ENCODE results near the gene HTRA2. TPM values are rescaled to one million over a fixed set of nuclear protein-coding genes. Genes with fewer than 3 reads are reported as not detected.

The HTRA2 gene
- total and polyA plus RNA-seq, 9 of the 15 experiments (the other 6 are each of a cell fraction or from before 2014, with no cell fraction given): 54.2 to 71.2 (median 65.8) TPM

GRCh38 chr2:74554820-74555531, 25.2 kb downstream of the HTRA2 start (continued):
- TF ChIP-seq SOX6 (IDR thresholded peaks at IDR 0.05) (0 out of 2 replicates have a peak, but pooled peaks have one; percentile 7), TRIM24 (IDR thresholded peaks at IDR 0.05) (0 out of 4 replicates have a peak, but pooled peaks of 1 of the 2 experiments have one; percentile 14), NFIC (IDR thresholded peaks at IDR 0.05) (peak; percentile 15; the same call in 1 of the 2 replicates), ATF2 (CRISPR knock-in tag; IDR thresholded peaks at IDR 0.05) (0 out of 2 replicates have a peak, but pooled peaks have one; percentile 55), TOE1 (IDR thresholded peaks at IDR 0.05; ENCODE audit: borderline replicate concordance) (peak; percentile 18; the same call in 1 of the 2 replicates), TOE1 (CRISPR knock-in tag; IDR thresholded peaks at IDR 0.05; ENCODE audit: borderline replicate concordance, low read depth) (no peak), MGA (IDR thresholded peaks at IDR 0.05) (peak; percentile 55), GABPB1 (CRISPR knock-in tag; IDR thresholded peaks at IDR 0.05) (peak; percentile 56; the same call in 1 of the 2 replicates), YY1 (IDR thresholded peaks at IDR 0.05; ENCODE audit: borderline replicate concordance in 1 of 3, control insufficient read depth in 1 of 3, extremely low read depth in 1 of 3, insufficient read depth in 3 of 3, insufficient read length in 1 of 3, insufficient replicate concordance in 2 of 3, low read depth in 1 of 3, low read length in 2 of 3) (peak in 1 of 3 experiments; percentile 3), RBM17 (IDR thresholded peaks at IDR 0.05; ENCODE audit: borderline replicate concordance, low read depth, low read length) (no peak), CBX3 (IDR thresholded peaks at IDR 0.05; ENCODE audit: borderline replicate concordance in 1 of 2, low read length in 2 of 2) (peak in 1 of 2 experiments; percentile 16; a peak in 1 of 3 replicates), ETV5 (CRISPR knock-in tag; IDR thresholded peaks at IDR 0.05; ENCODE audit: low read depth) (peak; percentile 61; the same call in 1 of the 2 replicates)

Measured in K562 (cell line).